22Rv1 (cell line): Measurements from ENCODE around the gene PRRG2.

Source experiments
- H3K27ac ChIP-seq: fragments of 450-650 bp; 2 replicates; pipeline ENCODE4 v1.5.1; 2017
- CTCF ChIP-seq: fragments of 450-650 bp; IDR thresholded peaks from 2 replicates; pipeline ENCODE4 v1.5.1; 2017; ENCODE audit warnings: mild to moderate bottlenecking
- ZFX ChIP-seq: fragments of 450-650 bp; IDR thresholded peaks from 2 replicates; pipeline ENCODE4 v1.6.1; 2017; ENCODE audit warnings: antibody characterized with exemption, borderline replicate concordance

PRRG2 gene

GRCh38 chr19:49590071-49590970 lies 9.2 kb downstream of the PRRG2 start:
- H3K27ac ChIP-seq: peak overlapping the region; percentile 98
- no peak for TF ChIP-seq ZFX
- 0 out of 2 replicates have a peak, but pooled peaks have one; percentile 11 for TF ChIP-seq CTCF

- H3K27ac ChIP-seq: peak within 1 kb of the TSS; percentile 98
- TF ChIP-seq ZFX (no peak), CTCF (no peak)
These were observed 10.0 kb downstream of the PRRG2 start, which contains the start of gene PRR12 for GRCh38 chr19:49590971-49591730. PRR12 (plus strand) TSS chr19:49591182; CDS start chr19:49591655, 473 bp downstream.

- H3K27ac ChIP-seq: peak overlapping the region; percentile 98
- no peak for TF ChIP-seq ZFX
- no peak for TF ChIP-seq CTCF
These were observed 10.8 kb downstream of the PRRG2 start for GRCh38 chr19:49591731-49592485.

- no peak for TF ChIP-seq CTCF
- TF ChIP-seq ZFX: no peak
- peak overlapping the region; percentile 98 for H3K27ac ChIP-seq
These were observed 11.5 kb downstream of the PRRG2 start for GRCh38 chr19:49592486-49593232.

GRCh38 chr19:49593233-49594113 lies 12.4 kb downstream of the PRRG2 start:
- TF ChIP-seq CTCF (no peak), ZFX (no peak)
- H3K27ac ChIP-seq: peak overlapping the region; percentile 98
